Stimulated activated naive CD4-positive, alpha-beta T cell (primary cell): ENCODE measurements around the gene SLC22A1.

Source experiments
- DNase-seq, 6 experiments: peaks; one replicate each; lab custom pipeline; 2025; lab: John Stamatoyannopoulos, UW

SLC22A1 gene

GRCh38 chr6:160174681-160175080 lies 53.1 kb downstream of the SLC22A1 start:
- no peak for DNase-seq

- DNase-seq, result no peak
These were observed 55.6 kb downstream of the SLC22A1 start for GRCh38 chr6:160177220-160177619.

DNA sequence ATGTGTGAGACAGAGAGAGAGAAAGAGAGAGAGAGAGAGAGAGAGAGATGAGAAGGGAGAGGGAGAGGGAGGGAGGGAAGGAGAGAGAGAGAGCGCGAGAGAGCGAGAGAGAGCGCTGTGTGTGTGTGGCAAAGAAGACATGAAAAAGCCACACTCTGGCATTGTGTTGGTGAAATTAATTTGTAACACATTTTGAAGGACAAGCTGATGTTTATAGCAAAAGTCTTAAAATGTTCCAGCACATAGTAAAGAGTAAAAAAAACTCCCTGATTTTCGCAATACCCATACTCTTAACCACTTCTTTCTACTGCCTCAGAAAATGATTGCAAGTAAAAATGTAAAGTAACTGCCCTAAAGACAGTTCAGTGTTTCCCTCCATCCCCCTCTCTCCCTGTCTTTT lies 56.7 kb downstream of the SLC22A1 start:
- DNase-seq, result no peak

DNA sequence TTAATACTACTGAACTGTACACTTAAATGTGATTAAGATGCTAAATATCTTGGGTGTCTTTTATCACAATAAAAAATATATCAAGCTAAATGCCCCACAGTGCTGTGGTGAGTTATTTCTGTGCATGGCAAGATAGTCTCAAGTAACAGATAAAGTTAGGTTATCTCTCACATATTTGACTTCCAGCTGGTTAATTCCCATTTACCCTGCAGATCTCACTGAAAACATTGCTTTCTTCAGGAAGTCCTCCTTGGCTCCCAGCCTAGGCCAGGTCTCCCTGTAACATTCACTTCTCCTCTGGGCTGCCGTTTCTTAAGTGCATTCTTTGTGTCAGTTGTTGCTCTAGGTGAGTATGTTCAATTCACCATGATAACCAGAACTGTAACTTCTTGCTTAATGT lies 59.1 kb downstream of the SLC22A1 start:
- no peak for DNase-seq

DNA sequence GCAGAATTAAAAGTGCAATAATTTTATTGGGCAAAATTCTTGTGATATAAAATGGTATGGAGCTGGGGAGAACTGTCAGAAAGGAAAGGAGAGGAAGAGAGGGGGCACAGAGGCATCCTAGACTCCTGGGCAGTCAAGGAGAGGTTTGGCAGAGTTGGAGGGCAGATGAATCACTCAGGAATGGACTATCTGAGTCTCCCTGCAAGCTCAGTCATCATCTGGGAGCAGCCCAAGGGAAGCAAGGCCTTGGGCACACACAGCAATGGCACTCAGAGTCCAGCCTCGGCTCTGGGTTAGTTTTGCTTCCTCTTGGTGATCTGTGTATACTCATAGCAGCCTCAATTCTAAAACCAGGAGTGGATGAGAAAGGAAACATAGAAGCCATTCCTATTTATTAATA lies 67.2 kb downstream of the SLC22A1 start:
- no peak for DNase-seq

DNA sequence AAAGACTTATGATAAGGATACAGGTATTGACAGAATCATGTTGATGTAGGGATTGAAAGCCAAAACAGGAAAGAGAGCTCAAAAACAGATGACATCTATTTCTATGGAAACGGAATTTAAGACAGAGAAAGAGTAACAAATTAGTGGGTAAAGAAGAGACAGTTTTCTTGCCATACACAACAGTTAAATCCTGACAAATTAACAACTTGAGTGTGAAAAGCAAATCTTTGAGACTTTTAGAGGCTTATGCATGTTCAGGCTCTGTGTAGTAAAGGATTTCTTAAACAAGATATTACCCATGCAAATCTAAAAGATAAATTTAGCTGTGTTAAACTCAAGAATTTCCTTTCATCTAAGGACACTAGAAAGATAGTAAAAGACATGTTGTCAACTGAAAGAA lies 68.5 kb downstream of the SLC22A1 start:
- no peak for DNase-seq

GRCh38 chr6:160190973-160191372 lies 69.4 kb downstream of the SLC22A1 start:
- no peak for DNase-seq

- no peak for DNase-seq
These were observed 71.2 kb downstream of the SLC22A1 start for GRCh38 chr6:160192840-160193239.

- DNase-seq, result no peak
These were observed 73.2 kb downstream of the SLC22A1 start for GRCh38 chr6:160194808-160195207.

GRCh38 chr6:160197662-160198061 lies 76.0 kb downstream of the SLC22A1 start:
- no peak for DNase-seq

GRCh38 chr6:160198606-160199211 lies 77.1 kb downstream of the SLC22A1 start:
- no peak for DNase-seq

DNA sequence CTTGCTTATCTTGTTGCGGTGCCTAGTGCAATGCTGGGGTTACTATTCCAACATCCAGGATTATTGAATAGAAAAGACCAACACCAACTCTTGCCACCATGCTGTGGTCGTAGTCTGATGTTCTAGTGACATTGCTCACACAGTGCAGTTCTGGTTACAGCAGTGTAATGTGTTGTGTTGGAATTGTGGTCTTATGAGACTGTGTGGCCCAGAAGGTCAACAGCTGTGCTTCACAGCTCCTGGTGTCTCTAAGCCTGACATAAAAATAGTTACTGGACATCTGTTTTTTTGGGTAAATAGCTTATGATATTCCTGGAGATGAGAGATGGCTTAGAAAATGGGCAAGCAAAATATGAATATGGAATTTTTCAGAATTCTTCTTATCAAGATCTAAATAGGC lies 79.4 kb downstream of the SLC22A1 start:
- DNase-seq, result no peak

- no peak for DNase-seq
These were observed 80.8 kb downstream of the SLC22A1 start for GRCh38 chr6:160202411-160202810.

- DNase-seq, result no peak
These were observed 81.5 kb downstream of the SLC22A1 start for GRCh38 chr6:160203076-160203475.

- DNase-seq, result no peak
These were observed 81.9 kb downstream of the SLC22A1 start for GRCh38 chr6:160203522-160203921.

GRCh38 chr6:160203953-160204352 lies 82.3 kb downstream of the SLC22A1 start:
- DNase-seq, result no peak

GRCh38 chr6:160204710-160205109 lies 83.1 kb downstream of the SLC22A1 start:
- no peak for DNase-seq

GRCh38 chr6:160207618-160208017 lies 86.0 kb downstream of the SLC22A1 start:
- no peak for DNase-seq
